DMS79 (cell line): ENCODE results near the gene ZRSR2.
"Not testable (repeated sequence)": the region's sequence is repeated elsewhere in the genome, so short reads cannot be mapped to it uniquely, and the experiment has no call there.

Experiments
- DNase-seq: peaks from one replicate; lab custom pipeline; 2025; lab: John Stamatoyannopoulos, UW

The ZRSR2 gene

GRCh38 chrX:15804563-15804962, 14.3 kb downstream of the ZRSR2 start:
- no peak for DNase-seq

GRCh38 chrX:15808254-15808653, 18.0 kb downstream of the ZRSR2 start:
- no peak for DNase-seq

DNA sequence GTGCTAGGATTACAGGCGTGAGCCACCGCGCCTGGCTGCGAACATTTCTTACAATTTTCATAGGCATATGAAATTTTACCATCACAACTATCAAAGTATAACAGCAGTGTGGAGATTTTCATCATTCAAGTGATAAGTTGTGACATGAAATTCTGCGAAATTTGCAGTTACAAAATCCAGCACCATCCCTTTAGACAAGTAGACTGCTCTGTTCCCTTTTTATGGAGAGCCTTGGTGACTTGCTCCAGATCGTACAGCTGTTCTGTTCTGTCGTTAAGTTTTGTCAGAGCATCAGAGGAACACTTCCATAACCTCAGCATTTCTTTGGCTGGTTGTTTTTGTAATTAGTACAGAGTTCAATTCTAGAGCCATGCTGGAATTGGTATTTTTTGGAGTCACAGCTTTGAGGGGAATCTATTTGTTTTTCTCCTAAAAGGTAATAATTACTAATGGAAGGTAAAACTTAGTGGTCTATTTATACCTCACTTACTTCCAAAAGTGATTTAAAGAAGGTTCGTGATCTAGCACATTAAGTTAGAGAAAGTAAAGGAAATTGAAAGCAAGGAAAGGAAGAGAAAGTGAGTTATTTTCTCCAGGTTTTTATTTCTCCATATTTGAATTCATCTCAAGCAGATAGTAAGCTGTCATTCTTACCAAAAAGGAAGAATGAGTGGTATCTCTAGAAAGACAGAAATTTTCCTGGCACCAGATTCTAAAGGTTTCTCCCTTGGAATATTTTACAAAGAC, 22.1 kb downstream of the ZRSR2 start:
- no peak for DNase-seq

DNA sequence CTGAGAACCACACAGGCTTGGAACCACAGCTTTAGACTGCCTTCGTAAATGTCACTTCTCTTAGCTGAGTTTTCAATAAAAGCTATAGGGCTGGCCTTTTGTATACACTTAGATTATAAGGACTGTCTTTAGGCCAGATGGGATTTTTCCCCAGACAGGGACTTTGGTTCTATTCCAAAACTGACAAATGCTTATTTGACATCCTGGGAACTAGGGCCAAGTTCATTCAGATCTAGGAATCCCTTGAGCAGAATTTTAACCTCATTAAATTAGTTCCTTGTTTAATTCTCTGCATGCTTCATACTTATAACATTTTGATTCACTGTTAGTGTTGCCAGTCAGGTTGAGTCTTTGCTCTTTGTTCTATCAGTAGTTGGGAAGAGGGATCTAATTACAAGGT, 23.1 kb downstream of the ZRSR2 start:
- no peak for DNase-seq

DNA sequence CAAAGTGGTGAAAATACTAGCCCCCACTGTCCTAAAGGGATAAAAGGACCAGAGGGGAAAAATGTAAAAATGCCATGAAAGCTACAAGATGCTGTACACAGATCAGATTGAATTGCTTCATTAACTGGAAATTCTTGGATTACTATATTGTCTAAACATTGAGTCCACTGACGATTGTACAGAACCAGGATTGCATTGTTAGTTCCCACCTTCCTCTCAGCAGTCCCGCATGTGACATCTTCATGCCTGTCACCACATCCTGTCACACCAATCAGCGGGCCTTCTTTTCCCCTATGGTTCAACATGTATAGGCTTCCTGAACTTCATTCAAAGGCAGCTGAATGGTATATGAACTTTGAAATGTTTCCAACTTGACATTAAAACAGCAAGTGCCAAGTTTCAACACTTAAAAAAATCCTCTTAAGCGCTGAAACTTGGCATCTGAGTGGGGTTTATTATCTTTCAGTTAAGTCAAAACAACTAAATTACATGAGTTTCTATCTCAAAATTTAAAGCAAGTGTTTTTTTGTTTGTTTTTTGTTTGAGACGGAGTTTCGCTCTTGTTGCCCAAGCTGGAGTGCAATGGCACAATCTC, 24.6 kb downstream of the ZRSR2 start:
- no peak for DNase-seq

DNA sequence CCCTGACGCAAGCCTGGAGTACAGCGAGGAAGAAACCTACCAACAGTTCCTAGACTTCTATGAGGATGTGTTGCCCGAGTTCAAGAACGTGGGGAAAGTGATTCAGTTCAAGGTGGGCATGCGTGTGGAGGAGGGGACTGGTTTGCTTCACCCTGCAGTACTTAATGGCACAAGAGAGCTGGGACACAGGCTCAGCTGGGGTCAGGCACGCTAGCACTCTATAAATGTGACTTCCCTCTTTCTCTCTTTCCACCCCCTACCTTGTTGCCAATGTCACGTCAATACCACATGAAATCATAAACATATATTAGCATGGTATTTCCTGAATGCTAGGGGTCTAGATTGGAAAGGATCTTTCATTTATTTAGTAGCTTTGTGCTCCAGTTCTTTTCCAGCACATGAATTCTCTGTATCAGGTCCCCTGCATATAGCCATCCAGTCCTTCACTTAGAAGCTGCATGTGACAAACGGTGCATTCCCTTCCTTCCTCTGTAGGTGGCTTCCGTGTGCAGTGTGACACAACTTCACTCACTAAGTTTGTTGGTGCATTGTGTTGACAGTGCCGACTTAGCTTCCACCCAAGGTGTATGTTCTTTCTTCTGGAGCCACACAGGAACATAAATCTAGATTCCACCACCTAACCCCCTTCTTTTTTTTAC, 25.6 kb downstream of the ZRSR2 start:
- no peak for DNase-seq

GRCh38 chrX:15816438-15816809, 26.1 kb downstream of the ZRSR2 start:
- no peak for DNase-seq

GRCh38 chrX:15816886-15817285, 26.6 kb downstream of the ZRSR2 start:
- no peak for DNase-seq

DNA sequence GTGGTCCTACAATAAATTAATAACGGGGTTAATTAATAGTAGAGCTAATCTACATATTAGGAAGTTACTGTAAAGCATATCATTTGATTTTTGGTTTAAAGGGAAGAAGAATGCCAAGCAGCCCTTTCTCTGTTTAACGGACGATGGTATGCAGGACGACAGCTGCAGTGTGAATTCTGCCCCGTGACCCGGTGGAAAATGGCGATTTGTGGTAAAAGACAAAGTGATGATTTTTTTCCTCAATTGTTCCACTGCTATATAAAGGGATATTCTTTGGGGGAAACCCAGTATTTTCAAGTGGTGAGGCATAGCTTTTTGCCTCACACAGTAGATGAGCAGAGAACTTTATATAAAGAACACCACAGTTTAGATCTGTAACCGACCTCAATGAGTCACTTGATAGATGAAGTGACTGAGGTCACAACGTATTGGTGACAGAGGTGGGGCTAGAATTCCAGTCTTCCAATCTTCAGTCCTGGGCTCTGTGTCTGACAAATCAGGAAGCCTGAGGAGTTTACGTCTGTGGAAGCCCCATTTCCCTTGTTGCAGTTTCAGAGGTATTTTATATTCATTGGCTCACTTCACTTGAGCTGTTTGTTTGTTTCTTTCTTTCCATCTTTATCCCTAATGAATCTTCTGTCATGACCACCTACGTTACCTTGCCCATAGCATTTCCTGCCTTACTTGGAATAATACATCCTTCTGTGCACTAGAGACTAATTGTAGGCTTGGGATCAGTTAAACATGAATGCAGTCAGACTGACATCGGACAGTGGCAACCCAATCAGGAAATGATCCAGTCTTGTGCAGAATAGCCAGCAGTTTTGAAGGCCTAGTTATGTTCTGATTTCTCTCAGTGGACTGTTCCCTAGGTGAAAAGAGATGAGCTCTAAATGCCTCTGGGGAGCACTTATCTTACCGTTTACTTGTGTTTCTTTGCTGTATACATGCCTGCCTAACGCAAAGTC, 30.1 kb downstream of the ZRSR2 start:
- no peak for DNase-seq

- no peak for DNase-seq
Observed at GRCh38 chrX:15822922-15823321, 32.6 kb downstream of the ZRSR2 start.

DNA sequence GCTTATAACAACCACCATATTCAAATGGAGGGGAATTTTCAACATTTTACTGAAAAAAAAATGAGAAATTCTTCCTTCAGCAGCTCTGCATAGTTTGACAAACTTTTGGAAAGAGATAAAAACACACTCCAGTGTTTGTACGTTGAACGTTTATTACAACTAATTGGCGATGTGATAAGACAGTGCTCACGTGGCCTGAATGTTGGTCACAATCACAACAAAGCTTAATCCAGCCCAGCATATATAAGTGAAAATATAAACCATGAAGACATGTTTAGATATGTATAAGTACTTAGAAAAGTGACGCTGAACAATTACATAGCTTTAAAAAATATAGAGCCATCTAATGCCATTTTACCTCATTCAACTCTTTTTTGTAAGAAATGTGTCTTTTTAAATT, 35.7 kb downstream of the ZRSR2 start:
- no peak for DNase-seq

DNA sequence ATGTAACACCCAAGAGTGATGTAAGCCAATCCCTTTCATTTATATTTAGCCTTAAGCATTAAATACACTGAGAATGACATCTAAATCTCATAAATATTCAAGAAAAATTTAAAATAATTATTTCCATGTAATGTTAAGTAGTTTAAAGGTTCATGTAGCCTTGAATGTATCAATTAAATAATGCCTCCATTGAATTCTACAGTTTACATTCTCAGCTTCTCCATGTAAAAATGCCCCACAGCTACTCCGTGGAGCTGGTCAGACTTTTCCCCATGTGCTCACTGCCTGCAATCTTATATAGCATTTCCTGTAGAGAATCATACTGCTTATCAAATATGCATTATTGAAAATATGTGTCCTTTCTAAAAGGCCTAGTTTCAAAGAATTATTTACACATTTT, 38.9 kb downstream of the ZRSR2 start:
- DNase-seq = no peak

- not testable (repeated sequence) for DNase-seq
Observed at GRCh38 chrX:15831347-15831746, 41.1 kb downstream of the ZRSR2 start.

GRCh38 chrX:15834053-15834452, 43.8 kb downstream of the ZRSR2 start:
- DNase-seq = no peak

DNA sequence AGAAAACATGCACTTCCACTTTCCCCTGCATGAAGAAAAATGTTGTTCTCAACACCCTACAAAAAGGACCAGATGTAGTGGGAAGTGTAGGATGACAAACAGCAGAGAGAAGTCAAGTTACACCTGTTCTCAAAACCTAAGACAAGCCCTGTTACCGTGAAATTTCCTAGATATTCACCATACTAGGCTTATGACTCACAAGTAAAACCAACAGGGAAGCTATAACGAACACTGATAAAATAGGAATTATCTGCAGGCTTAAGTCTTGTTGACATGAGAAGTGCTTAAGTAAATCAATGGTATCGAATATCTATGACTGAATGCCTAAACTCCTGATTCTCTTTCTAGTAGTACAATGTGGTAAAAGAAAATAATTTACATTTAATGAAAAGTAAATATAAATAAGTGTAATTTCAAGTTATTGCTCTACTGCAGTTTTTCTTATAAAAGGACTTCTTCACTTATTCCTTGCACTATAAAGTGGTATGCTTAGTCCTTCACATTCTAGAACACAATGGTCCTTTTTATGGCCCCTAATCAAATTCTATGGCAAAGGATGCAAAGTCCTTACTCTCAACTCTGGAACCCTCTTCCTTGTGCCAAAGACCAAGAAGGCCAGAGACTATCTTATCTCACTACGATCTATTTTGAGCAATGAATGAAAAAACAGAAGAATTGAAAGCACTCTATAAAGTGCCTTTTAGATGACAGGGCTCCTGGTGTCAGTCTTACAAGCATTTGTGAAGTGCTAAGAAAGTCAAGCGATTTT, 44.7 kb downstream of the ZRSR2 start:
- DNase-seq = no peak

DNA sequence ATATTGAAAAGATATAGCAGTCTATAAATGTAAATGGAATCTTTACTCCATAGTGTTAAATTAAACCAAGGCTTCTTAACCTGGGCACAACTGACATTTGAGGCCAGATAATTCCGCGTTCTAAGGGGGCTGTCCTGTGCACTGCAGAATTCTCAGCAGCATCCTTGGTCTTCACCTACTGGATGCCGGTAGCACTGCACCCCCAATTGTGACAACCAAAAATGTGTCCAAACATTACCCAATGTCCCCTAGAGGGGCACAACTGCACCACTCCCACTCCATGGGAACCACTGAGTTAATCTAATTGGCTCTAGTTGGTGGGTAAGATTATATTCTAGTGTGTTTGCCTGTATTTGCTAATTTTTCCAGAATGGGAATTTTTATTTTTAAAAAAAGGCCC, 47.7 kb downstream of the ZRSR2 start:
- DNase-seq = no peak

DNA sequence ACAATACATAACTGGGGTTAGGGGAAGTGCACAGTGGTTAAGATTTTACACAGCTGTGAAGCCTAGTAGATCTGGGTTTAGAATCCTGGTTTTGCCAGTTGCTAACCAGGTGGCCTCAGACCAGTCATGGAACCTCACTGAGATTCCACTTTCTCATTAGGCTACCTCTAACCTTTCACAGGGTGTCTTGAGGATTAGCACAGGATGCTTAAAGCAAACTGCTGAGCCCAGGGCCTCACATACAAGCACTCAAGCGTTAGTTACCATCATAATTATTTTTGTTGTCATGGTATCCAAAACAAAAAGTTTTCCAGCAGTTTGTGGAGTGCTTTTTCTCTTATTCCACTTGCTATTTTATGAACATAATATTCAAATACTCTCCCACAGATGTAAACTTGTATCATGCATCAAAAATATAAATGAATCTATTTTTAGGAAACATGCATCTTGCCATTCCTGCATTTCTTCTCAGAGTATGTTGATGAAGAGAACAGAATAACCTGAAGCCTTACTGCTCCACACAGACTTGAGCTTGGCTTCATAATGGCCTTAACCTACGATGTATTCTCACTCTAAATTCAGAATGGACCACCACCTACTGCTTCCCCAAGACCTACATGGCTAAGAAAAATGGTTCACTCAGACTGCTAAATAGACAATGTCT, 51.7 kb downstream of the ZRSR2 start:
- no peak for DNase-seq

GRCh38 chrX:15843960-15844359, 53.7 kb downstream of the ZRSR2 start:
- DNase-seq = no peak

DNA sequence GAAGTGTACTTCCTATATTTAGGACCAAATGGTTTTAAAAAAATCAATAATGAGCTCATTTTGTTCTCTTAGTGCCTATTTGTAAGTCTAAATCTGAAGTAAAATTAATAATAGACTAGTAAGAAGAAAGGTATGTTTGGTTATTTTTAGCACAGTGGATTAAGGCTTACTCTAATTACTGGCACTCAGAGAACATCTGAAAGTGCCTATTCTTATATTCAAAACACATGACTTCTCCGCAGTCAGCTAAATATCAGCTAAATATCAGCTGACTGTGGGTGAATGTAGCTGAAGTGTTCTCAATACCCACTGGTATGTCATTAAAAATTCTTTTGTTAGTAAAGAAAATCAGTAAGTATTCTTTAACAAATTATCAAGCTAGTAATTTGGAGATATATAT, 58.3 kb downstream of the ZRSR2 start:
- DNase-seq = no peak

DNA sequence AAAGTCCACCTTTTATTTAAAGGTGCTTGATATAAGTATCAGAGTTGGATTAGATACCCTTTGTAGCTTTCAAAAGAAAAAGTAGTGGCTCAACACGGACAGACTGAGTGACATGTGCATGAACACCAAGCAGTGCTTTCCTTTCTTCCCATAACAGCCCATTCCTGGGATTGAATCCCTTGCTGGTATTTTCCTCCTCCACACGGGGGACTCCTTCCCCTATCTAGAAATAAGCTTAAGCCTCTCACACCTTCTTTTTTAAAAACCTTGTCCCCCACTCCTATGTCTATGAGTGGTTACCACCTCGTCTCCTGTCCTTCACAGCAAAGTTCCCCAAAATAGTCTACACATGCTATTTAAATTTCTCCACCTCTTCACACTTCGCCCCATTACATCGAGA, 59.3 kb downstream of the ZRSR2 start:
- DNase-seq = no peak

DNA sequence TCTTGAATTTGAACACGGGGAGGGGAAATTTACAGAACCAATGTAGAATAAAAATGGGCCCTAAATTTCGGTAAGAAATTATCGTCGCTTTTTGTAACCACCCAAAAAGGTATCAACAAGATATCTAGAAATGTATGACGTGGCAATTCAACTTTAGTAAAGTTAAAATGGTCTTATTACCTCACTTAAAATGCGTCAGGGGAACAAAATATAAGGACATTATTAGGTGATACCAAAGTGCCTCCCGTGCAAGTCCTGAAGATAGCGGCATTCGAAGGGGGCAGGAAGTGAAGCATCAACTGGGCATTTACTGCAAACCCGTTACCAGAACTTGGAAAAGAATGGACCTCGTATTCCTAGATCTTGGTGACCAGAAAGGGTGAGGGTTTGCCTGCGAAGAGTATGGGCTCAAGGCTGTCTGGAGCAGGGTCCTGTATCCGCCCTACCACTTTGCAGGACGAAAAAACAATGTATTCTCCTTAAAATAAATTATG, 63.3 kb downstream of the ZRSR2 start:
- no peak for DNase-seq
